H9 (cell line): ENCODE measurements around the gene SNAPC2. TPM values are rescaled to one million over a fixed set of nuclear protein-coding genes. Genes with fewer than 3 reads are reported as not detected.

Experiments
- DNase-seq: peaks from one replicate; pipeline ENCODE4 v3.0.0-alpha.2; 2017
- H2AFZ ChIP-seq: one replicate; pipeline ENCODE4 v1.6.1; 2013; ENCODE audit warnings: mild to moderate bottlenecking, low read length, control low read depth, moderate library complexity
- H2AK5ac ChIP-seq: 2 replicates; pipeline ENCODE4 v1.6.1; 2013; ENCODE audit warnings: low read length, control low read depth, mixed read lengths; ENCODE audit not compliant: insufficient read length
- H2BK120ac ChIP-seq: one replicate; pipeline ENCODE4 v1.6.1; 2013; ENCODE audit warnings: low read depth, mild to moderate bottlenecking, low read length, control low read depth, inconsistent platforms; ENCODE audit not compliant: poor library complexity, severe bottlenecking
- H2BK12ac ChIP-seq: 2 replicates; pipeline ENCODE4 v1.6.1; 2013; ENCODE audit warnings: low read length, control low read depth, mixed read lengths, low read depth; ENCODE audit not compliant: insufficient read length
- H2BK15ac ChIP-seq: 2 replicates; pipeline ENCODE4 v1.6.1; 2013; ENCODE audit warnings: low read depth, low read length, control low read depth
- H2BK20ac ChIP-seq: one replicate; pipeline ENCODE4 v1.6.1; 2013; ENCODE audit warnings: low read depth, mild to moderate bottlenecking, low read length, control low read depth, inconsistent platforms; ENCODE audit not compliant: poor library complexity, severe bottlenecking
- H2BK5ac ChIP-seq: 2 replicates; pipeline ENCODE4 v1.6.1; 2013; ENCODE audit warnings: low read length, control low read depth, mixed read lengths; ENCODE audit not compliant: insufficient read length
- H3K14ac ChIP-seq: 2 replicates; pipeline ENCODE4 v1.6.1; 2013; ENCODE audit warnings: low read length, control low read depth; ENCODE audit not compliant: insufficient read depth
- H3K18ac ChIP-seq: 2 replicates; pipeline ENCODE4 v1.6.1; 2013; ENCODE audit warnings: low read depth, mild to moderate bottlenecking, mixed read lengths, low read length, control low read depth; ENCODE audit not compliant: insufficient read length
- H3K23ac ChIP-seq: 2 replicates; pipeline ENCODE4 v1.6.1; 2013; ENCODE audit warnings: low read length, control low read depth, mixed read lengths, low read depth; ENCODE audit not compliant: insufficient read length
- H3K23me2 ChIP-seq: 2 replicates; pipeline ENCODE4 v1.6.1; 2013; ENCODE audit warnings: low read depth, mild to moderate bottlenecking, mixed read lengths, low read length, control low read depth; ENCODE audit not compliant: insufficient read length, poor library complexity, severe bottlenecking
- H3K27ac ChIP-seq: 2 replicates; pipeline ENCODE4 v1.5.1; 2013; ENCODE audit warnings: low read length, control low read depth, mixed read lengths, low read depth; ENCODE audit not compliant: insufficient read length
- H3K27me3 ChIP-seq: 2 replicates; pipeline ENCODE4 v1.6.1; 2013; ENCODE audit warnings: low read length, control low read depth, inconsistent platforms; ENCODE audit not compliant: insufficient read depth
- H3K4ac ChIP-seq: 2 replicates; pipeline ENCODE4 v1.6.1; 2013; ENCODE audit warnings: low read depth, mild to moderate bottlenecking, control low read depth, inconsistent platforms, low read length, moderate library complexity
- H3K4me1 ChIP-seq: 2 replicates; pipeline ENCODE4 v1.6.1; 2013; ENCODE audit warnings: low read length, control low read depth, inconsistent platforms; ENCODE audit not compliant: insufficient read depth
- H3K4me2 ChIP-seq: 2 replicates; pipeline ENCODE4 v1.6.1; 2013; ENCODE audit warnings: low read length, control low read depth, mixed read lengths; ENCODE audit not compliant: insufficient read length, insufficient read depth
- H3K56ac ChIP-seq: 2 replicates; pipeline ENCODE4 v1.6.1; 2013; ENCODE audit warnings: low read depth, mild to moderate bottlenecking, mixed read lengths, low read length, control low read depth; ENCODE audit not compliant: insufficient read length
- H3K79me1 ChIP-seq: 2 replicates; pipeline ENCODE4 v1.6.1; 2013; ENCODE audit warnings: low read depth, mild to moderate bottlenecking, moderate library complexity, low read length, control low read depth, inconsistent platforms; ENCODE audit not compliant: insufficient read depth, poor library complexity, severe bottlenecking
- H3K79me2 ChIP-seq: 2 replicates; pipeline ENCODE4 v1.6.1; 2013; ENCODE audit warnings: low read length, control low read depth, inconsistent platforms; ENCODE audit not compliant: insufficient read depth
- H3K9ac ChIP-seq: 2 replicates; pipeline ENCODE4 v1.6.1; 2013; ENCODE audit warnings: low read length, control low read depth, mixed read lengths; ENCODE audit not compliant: insufficient read length; ENCODE audit errors: extremely low read depth
- H3K9me3 ChIP-seq: one replicate; pipeline ENCODE4 v1.6.1; 2013; ENCODE audit warnings: low read depth, low read length, inconsistent platforms; ENCODE audit not compliant: control insufficient read depth
- H3T11ph ChIP-seq: one replicate; pipeline ENCODE4 v1.6.1; 2013; ENCODE audit warnings: mild to moderate bottlenecking, low read length, control low read depth, inconsistent platforms
- H4K20me1 ChIP-seq: one replicate; pipeline ENCODE4 v1.6.1; 2013; ENCODE audit not compliant: control insufficient read depth, insufficient read length, insufficient read depth
- H4K5ac ChIP-seq: 2 replicates; pipeline ENCODE4 v1.6.1; 2013; ENCODE audit warnings: low read depth, mild to moderate bottlenecking, mixed read lengths, low read length, control low read depth; ENCODE audit not compliant: insufficient read length
- H4K8ac ChIP-seq: replicated peaks from 2 replicates; pipeline ENCODE4 v1.6.1; 2013; ENCODE audit warnings: low read length, control low read depth, mixed read lengths, low read depth; ENCODE audit not compliant: insufficient read length
- H4K91ac ChIP-seq: 2 replicates; pipeline ENCODE4 v1.6.1; 2013; ENCODE audit warnings: low read depth, mild to moderate bottlenecking, moderate library complexity, mixed read lengths, low read length, control low read depth; ENCODE audit not compliant: insufficient read length
- H3K27ac Mint-ChIP-seq, 3 experiments: 2 replicates in 2 of 3; 3 replicates in 1 of 3; pipeline ENCODE4 v1.8.0; 2020 to 2021; ENCODE audit warnings: mixed read lengths in 3 of 3, mild to moderate bottlenecking in 1 of 3, moderate library complexity in 1 of 3
- H3K27me3 Mint-ChIP-seq: 2 replicates; pipeline ENCODE4 v1.8.0; 2021; ENCODE audit warnings: low read depth, mild to moderate bottlenecking, moderate library complexity, mixed read lengths
- H3K36me3 Mint-ChIP-seq, 3 experiments: 2 replicates in 2 of 3; 3 replicates in 1 of 3; pipeline ENCODE4 v1.8.0; 2020 to 2021; ENCODE audit warnings: low read depth in 3 of 3, mixed read lengths in 3 of 3; ENCODE audit not compliant: insufficient read depth in 1 of 3
- H3K4me1 Mint-ChIP-seq, 2 experiments: 2 replicates each; pipeline ENCODE4 v1.8.0; 2020; ENCODE audit warnings: mixed read lengths in 2 of 2
- H3K4me3 Mint-ChIP-seq, 2 experiments: 2 replicates in 1 of 2; 3 replicates in 1 of 2; pipeline ENCODE4 v1.8.0; 2020 to 2021; ENCODE audit warnings: mild to moderate bottlenecking in 2 of 2, mixed read lengths in 2 of 2, moderate library complexity in 1 of 2
- H3K9me3 Mint-ChIP-seq, 2 experiments: 2 replicates in 1 of 2; 3 replicates in 1 of 2; pipeline ENCODE4 v1.8.0; 2020; ENCODE audit warnings: mild to moderate bottlenecking in 2 of 2, mixed read lengths in 2 of 2, moderate library complexity in 1 of 2
- WGBS: extraction: QIAGEN DNeasy Blood & Tissue Kit; methylation state at CpG from one replicate; pipeline ENCODE4 v1.1.7; 2013; ENCODE audit warnings: missing lambda C conversion rate, low lambda C conversion rate, mixed read lengths; ENCODE audit not compliant: insufficient read length; ENCODE audit errors: extremely low coverage; 5-methylcytosine and 5-hydroxymethylcytosine counted together
- total RNA-seq: library from RNA; stranded (reverse); gene quantifications from 2 replicates; pipeline ENCODE4 v1.2.1, GENCODE V29; 2021
- TF ChIP-seq, protein P1 (sequence below): fragments of 200-600 bp; sonication (generic); conservative IDR thresholded peaks from 3 replicates; pipeline ENCODE4 v1.8.0; 2021; ENCODE audit warnings: antibody characterized with exemption, mild to moderate bottlenecking

SNAPC2 gene
- total RNA-seq, 1 experiment from 2014 or later, result 17.8 TPM

DNA sequence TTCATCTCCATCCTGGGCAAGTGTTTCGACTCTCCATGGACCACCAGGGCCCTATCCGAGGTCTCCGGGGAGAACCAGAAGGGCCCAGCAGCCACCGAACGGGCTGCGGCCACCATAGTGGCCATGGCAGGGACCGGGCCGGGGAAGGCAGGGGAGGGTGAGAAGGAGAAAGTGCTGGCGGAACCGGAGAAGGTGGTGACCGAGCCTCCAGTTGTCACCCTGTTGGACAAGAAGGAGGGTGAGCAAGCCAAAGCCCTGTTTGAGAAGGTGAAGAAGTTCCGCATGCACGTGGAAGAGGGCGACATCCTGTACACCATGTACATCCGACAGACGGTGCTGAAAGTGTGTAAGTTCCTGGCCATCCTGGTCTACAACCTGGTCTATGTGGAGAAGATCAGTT is 21.2 kb upstream of the SNAPC2 start:
- no peak overlapping the region for H2BK20ac ChIP-seq
- H3K27ac ChIP-seq, result no peak overlapping the region
- H3K4ac ChIP-seq, result no peak overlapping the region
- Mint-ChIP-seq H3K4me3 (no peak overlapping the region), H3K36me3 (peaks cover 7 to 13% (median 11%) of the 10 kb centered on the region in 3 experiments; a peak in 6 of 7 replicates), H3K27ac (no peak overlapping the region), H3K4me1 (peaks cover 4 to 14% of the 10 kb centered on the region in 2 experiments), H3K9me3 (no peaks in the 10 kb centered on the region; a peak in 1 of 5 replicates), H3K27me3 (no peaks in the 10 kb centered on the region; the same call in 1 of the 2 replicates)
- H3K79me2 ChIP-seq, result no peaks in the 10 kb centered on the region
- H3K27me3 ChIP-seq, result no peaks in the 10 kb centered on the region
- no peak overlapping the region for H3K4me2 ChIP-seq
- no peak overlapping the region for H4K91ac ChIP-seq
- no peak overlapping the region for H3K23ac ChIP-seq
- H2AFZ ChIP-seq, result no peak overlapping the region
- TF ChIP-seq, protein P1, sequence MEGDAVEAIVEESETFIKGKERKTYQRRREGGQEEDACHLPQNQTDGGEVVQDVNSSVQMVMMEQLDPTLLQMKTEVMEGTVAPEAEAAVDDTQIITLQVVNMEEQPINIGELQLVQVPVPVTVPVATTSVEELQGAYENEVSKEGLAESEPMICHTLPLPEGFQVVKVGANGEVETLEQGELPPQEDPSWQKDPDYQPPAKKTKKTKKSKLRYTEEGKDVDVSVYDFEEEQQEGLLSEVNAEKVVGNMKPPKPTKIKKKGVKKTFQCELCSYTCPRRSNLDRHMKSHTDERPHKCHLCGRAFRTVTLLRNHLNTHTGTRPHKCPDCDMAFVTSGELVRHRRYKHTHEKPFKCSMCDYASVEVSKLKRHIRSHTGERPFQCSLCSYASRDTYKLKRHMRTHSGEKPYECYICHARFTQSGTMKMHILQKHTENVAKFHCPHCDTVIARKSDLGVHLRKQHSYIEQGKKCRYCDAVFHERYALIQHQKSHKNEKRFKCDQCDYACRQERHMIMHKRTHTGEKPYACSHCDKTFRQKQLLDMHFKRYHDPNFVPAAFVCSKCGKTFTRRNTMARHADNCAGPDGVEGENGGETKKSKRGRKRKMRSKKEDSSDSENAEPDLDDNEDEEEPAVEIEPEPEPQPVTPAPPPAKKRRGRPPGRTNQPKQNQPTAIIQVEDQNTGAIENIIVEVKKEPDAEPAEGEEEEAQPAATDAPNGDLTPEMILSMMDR, result no peak
- no CpG with 5 or more reads among the region's 16 CpGs for WGBS
- no peak overlapping the region for H2BK120ac ChIP-seq
- H3K23me2 ChIP-seq, result peaks cover 9% of the 10 kb centered on the region
- no peaks in the 10 kb centered on the region for H3K79me1 ChIP-seq
- no peak overlapping the region for H2BK5ac ChIP-seq
- no peaks in the 10 kb centered on the region for H3K9me3 ChIP-seq
- no peaks in the 10 kb centered on the region for H3K4me1 ChIP-seq
- H4K5ac ChIP-seq, result no peak overlapping the region
- H3K56ac ChIP-seq, result no peak overlapping the region
- H3K14ac ChIP-seq, result no peak overlapping the region
- H4K20me1 ChIP-seq, result no peaks in the 10 kb centered on the region
- no peak overlapping the region for H2AK5ac ChIP-seq
- no peak overlapping the region for H3T11ph ChIP-seq
- H4K8ac ChIP-seq, result no peak overlapping the region
- no peak for DNase-seq
- H2BK15ac ChIP-seq, result no peak overlapping the region
- no peak overlapping the region for H3K9ac ChIP-seq
- H2BK12ac ChIP-seq, result no peak overlapping the region
- no peak overlapping the region for H3K18ac ChIP-seq
